ENCODE results near the gene MTCH2.
"Not testable (repeated sequence)": the region's sequence is repeated elsewhere in the genome, so short reads cannot be mapped to it uniquely, and the experiment has no call there.

The MTCH2 gene

GRCh38 chr11:47642099-47642855 lies at the start of gene MTCH2:
TSS of gene MTCH2 (minus strand) at chr11:47642559. CDS start at chr11:47642465, 94 bp downstream.
- peak; percentile 97 to 98 for DNase-seq

DNA sequence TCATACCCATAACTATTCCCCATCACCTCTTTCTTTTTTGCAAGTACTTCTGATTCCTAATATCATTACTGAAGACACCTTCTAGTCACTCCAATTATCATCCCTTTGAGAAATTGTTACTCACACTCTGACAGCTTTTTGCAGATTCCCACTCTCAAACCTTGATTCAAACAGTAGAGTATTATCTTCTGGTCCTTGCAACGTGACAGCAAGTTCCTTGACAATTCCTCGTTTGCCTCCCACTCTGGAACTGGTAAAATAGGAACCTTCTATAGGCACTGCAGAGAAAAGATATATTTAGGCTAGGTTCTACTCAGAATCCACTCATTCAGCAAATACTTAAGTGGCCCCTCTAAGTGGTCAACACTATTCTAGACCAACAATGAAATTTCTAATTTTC lies 49.6 kb upstream of the MTCH2 start:
- no peak for DNase-seq

DNA sequence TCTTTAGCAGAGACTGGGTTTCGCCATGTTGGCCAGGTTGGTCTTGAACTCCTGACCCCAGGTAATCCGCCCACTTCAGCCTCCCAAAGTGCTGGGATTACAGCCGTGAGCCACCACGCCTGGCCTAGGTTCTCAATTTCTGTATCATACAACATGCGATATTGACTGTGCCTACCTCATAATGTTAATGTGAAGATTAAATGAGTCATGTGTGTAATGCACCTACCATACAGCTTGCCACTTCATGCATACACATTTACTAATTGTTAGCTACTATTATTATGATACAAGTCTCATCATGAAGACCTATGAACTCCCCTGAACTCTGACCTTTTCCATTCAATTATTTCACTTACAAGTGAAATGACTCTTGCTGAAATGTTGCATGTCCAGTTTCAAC lies 47.1 kb upstream of the MTCH2 start:
- DNase-seq: no peak

DNA sequence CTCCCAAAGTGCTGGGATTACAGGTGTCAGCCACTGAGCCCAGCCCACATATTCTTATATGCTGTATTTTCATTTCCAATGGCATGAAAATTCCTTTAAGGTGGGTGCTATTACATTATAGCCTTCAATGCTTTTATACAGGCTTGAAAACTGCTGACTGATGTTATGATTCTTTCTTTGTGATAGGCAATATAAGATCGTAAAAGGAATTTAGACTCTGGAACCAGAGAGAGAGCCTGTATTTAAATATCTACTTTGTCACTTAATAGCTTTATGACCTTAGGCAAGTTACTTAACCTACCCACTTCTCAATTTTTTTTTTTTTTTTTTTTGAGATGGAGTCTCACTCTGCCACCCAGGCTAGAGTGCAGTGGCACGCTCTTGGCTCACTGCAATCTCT lies 46.6 kb upstream of the MTCH2 start:
- no peak for DNase-seq

DNA sequence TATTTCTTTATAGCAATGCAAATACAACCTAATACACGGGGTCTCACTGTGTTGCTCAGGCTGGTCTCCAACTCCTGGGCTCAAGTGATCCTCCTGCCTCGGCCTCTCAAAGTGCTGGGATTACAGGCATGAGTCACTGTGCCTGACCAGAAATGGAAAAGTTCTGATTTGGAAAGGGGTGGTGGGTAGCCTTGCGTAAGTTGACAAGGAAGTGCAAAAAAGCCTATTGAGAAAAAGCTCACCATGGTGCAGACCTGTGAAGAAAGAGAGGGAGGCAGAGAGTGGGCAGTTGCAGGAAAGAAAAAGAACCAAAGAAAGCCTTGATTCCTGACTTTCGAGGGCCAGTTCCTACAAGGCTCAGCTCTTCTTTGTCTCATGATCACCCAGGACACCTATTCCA lies 45.8 kb upstream of the MTCH2 start:
- no peak for DNase-seq

- DNase-seq: not testable (repeated sequence)
Measured at GRCh38 chr11:47686704-47687103, 44.3 kb upstream of the MTCH2 start.

- DNase-seq: no peak
Measured at GRCh38 chr11:47686151-47686550, 43.8 kb upstream of the MTCH2 start.

- DNase-seq: no peak
Measured at GRCh38 chr11:47675851-47676250, 33.5 kb upstream of the MTCH2 start.

- no peak for DNase-seq
Measured at GRCh38 chr11:47672283-47672730, 29.9 kb upstream of the MTCH2 start.

GRCh38 chr11:47669856-47670255 lies 27.5 kb upstream of the MTCH2 start:
- no peak for DNase-seq

DNA sequence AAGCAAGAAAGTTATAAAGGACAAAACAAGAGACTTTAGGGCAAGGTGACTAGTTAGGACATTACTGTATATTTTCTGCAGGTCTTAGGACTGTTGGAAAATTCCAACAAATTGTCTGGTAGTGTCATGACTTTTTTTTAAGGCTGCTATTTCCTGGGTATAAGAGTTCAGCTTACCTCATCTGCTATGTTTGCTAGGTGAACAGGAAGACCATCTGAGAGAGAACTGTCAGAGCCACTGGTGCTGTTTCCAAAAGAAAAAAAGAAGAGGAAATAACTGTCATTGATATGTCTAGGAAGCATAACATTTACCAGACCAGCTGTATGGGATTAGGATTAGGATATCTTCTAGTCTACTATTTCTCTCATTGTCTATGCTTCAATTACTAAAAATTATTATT lies 26.3 kb upstream of the MTCH2 start:
- no peak for DNase-seq

- DNase-seq: no peak
Measured at GRCh38 chr11:47667555-47667954, 25.2 kb upstream of the MTCH2 start.

GRCh38 chr11:47667135-47667534 lies 24.8 kb upstream of the MTCH2 start:
- DNase-seq: no peak

GRCh38 chr11:47664936-47665335 lies 22.6 kb upstream of the MTCH2 start:
- not testable (repeated sequence) for DNase-seq

DNA sequence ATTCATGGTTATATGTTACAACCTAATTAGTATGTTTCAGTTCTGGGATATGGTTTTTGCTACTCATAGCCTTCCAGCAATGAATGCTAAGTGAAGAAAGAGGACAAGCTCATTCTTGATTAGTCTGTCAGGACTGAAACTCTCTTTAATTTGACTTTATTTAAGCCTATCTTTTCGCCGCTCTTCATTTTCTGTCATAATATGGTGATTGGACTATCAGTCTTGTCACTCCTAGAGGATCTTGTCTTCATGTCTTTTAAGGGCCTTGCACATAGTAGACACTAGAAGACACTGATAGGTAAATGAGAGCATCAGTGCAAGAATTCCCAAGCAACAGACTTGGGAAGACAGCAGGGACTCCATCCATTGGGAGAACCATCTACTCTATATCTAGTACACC lies 18.9 kb upstream of the MTCH2 start:
- DNase-seq: no peak

GRCh38 chr11:47659276-47659675 lies 16.9 kb upstream of the MTCH2 start:
- no peak for DNase-seq

GRCh38 chr11:47656260-47656885 lies 14.0 kb upstream of the MTCH2 start:
- DNase-seq: no peak

GRCh38 chr11:47651818-47652469 lies 9.6 kb upstream of the MTCH2 start:
- DNase-seq: no peak

- DNase-seq: no peak
Measured at GRCh38 chr11:47649276-47649675, 6.9 kb upstream of the MTCH2 start.

GRCh38 chr11:47646019-47646418 lies 3.7 kb upstream of the MTCH2 start:
- DNase-seq: no peak

- DNase-seq: no peak
Measured at GRCh38 chr11:47645500-47645899, 3.1 kb upstream of the MTCH2 start.

- DNase-seq: peak; percentile 17 to 19
Measured at GRCh38 chr11:47641600-47642098, 710 bp downstream of the MTCH2 start.

DNA sequence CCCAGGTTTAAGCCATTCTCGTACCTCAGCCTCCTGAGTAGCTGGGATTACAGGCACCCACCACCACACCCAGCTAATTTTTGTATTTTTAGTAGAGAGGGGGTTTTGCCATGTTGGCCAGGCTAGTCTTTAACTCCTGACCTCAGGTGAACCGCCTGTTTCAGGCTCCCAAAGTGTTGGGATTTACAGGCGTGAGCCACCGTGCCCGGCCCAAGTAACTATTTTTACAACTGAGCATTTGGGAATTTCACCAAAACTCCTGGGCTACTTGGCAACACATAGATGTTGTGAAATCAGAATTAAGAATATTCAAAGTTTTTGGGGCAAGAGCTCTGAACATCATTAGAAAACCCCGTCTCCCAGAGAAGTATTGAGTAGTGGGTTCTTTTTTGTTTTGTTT lies 1.9 kb downstream of the MTCH2 start:
- DNase-seq: not testable (repeated sequence)

- DNase-seq: not testable (repeated sequence)
Measured at GRCh38 chr11:47636331-47636730, 6.0 kb downstream of the MTCH2 start.
